ENCODE data around the gene GCLM.
A peak's percentile ranks its signal among the peaks of the same experiment; 100 is the strongest.
"Not testable (repeated sequence)": the region's sequence is repeated elsewhere in the genome, so short reads cannot be mapped to it uniquely, and the experiment has no call there.

Gene GCLM

DNA sequence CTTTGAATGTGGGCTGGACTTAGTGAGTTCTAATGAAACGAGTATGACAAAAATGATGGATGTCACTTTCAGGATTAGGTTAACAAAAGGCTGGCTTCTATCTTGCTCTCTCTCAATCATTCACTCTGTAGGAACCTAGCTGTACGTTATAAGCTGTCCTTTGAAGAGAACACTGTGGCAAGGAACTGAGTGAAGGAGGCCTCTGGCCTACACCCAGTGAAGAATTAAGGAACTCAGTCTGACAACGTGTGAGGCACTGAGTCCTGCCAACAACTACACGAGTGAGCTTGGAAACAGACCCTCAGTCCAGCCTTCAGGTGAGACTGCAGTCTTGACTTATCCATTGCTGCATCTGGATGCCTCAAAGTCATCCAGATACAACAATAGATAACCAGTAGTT, 27.0 kb downstream of the GCLM start:
- FAIRE-seq = no peak

DNA sequence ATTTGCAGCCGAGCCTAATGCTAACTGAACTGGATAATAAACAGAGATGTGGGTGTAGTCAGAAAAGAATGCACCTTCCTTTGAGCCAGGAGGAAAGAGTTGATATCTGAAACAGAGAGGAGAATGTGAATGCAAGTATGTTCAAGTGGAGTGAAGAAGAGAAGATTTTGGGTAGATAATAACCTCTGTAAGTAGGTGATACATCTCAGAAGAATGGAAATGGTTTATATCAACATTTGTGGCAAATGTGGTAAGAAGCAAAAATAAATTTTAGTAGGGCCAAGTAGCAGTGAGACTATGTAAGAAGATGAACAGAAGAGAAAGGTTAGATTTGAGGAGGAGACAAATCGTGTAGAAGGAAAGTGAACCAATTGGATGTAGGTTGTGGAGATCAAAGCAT, 28.5 kb downstream of the GCLM start:
- no peak for FAIRE-seq

- peak; percentile 39 for FAIRE-seq
These were observed 30.2 kb downstream of the GCLM start, which contains the start of gene DNTTIP2 for GRCh38 chr1:93878889-93879586. Gene DNTTIP2, minus strand, starts transcription at chr1:93879206. Its CDS starts 58 bp downstream, at chr1:93879148.

GRCh38 chr1:93878501-93878888, 30.7 kb downstream of the GCLM start:
- no peak for FAIRE-seq

DNA sequence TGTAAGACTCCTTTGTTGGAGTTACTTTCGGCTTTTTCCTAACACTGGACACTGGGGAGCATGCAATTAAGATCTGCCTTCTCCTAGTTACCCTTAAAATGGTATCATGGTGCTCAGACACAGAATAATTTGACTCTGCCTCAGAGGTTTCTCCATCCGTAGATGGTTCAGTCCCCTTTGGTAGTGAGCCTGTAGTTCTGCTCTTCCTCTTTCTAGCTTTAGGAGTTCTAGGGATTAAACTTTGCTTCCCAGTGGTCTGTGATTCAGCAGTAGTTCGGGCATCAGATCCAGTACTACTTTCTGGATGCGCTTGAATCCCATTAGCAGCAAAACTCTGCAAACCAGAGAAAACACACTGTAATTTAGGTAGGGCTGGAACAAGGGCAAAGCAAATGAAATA, 31.7 kb downstream of the GCLM start:
- no peak for FAIRE-seq

DNA sequence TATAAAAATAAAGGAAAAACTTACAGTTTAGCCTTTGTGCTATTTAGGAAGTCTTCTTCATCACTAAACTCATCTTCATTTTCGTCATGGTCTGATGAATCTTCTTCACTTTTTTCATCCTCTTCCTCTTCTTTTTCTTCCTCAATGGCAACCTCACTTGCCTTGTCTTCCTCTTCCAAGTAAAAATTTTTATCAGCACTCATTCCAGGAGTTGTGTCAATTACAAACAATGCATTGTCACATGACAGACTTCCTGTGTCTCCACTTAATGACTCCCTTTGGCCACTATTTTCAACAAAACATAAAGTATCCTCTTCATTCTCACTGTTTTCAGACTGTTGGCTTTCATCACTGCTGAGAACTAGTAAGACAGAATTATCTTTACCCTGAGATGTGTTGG, 33.0 kb downstream of the GCLM start:
- no peak for FAIRE-seq

GRCh38 chr1:93874025-93874651, 35.1 kb downstream of the GCLM start:
- FAIRE-seq = no peak

GRCh38 chr1:93871366-93871765, 37.9 kb downstream of the GCLM start:
- no peak for FAIRE-seq

DNA sequence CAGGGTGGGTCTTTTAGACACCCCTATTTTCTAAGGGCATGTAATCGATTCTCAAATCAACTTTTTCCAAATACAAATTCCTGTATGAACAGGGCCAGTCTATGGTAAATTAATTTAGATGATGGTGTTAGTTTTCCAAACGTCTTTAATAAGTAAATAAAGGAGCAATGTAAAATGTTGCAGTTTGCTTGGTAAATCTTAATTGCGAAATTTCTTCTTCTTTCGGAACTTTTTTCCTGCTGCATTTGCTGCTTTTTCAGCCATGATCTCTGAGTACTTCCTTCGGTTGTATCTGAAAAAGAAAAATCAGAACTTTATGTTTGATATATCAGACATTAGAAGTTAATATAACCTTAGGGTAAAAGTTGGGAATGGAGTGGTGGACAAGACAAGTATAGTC, 39.6 kb downstream of the GCLM start:
- FAIRE-seq = no peak

- not testable (repeated sequence) for FAIRE-seq
These were observed 40.7 kb downstream of the GCLM start for GRCh38 chr1:93868492-93868891.

DNA sequence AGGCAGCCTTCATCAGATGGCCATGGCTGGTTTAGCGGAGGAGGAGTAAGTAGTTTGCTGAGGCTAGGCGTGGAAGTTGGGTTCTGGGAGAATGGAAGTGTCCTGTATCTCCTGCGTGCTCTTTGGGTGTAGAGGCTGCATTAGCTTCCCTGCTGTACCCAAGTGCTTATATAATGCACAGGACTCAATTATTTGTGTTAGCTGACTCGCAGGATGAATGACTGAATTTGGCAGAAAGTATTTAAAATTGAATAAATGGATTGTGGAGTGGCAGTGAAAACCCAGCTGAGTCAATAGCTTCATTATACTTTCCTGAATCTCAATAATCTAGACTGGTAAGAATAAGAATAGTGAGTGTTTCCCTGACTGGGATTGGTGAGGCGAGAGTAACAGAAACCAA, 44.0 kb downstream of the GCLM start:
- no peak for FAIRE-seq

GRCh38 chr1:93864175-93864574, 45.1 kb downstream of the GCLM start:
- FAIRE-seq = no peak

DNA sequence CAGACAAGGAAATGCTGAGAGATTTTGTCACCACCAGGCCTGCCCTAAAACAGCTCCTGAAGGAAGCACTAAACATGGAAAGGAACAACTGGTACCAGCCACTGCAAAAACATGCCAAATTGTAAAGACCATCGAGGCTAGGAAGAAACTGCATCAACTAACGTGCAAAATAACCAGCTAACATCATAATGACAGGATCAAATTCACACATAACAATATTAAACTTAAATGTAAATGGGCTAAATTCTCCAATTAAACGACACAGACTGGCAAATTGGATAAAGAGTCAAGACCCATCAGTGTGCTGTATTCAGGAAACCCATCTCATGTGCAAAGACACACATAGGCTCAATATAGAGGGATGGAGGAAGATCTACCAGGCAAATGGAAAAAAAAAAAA, 51.6 kb downstream of the GCLM start:
- FAIRE-seq = not testable (repeated sequence)

GRCh38 chr1:93855983-93856382, 53.2 kb downstream of the GCLM start:
- FAIRE-seq = not testable (repeated sequence)

DNA sequence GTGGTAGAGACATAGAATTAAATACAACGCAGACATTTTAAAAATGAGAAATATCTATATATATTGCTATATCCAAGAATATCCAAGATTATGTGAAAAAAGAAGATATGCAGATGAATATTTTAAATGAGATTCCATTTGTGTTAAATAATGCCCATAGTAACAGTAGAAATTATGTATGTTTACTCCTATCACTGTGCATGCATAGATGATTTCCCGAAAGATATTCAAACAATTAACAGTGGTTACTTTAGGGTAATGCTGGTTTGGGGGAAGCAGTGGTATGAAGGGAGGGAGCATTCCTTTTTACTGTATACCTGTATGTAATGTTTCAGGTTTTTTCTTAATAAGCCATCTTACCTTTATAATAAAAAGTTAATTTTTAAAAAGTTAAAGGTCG, 55.3 kb downstream of the GCLM start:
- no peak for FAIRE-seq

DNA sequence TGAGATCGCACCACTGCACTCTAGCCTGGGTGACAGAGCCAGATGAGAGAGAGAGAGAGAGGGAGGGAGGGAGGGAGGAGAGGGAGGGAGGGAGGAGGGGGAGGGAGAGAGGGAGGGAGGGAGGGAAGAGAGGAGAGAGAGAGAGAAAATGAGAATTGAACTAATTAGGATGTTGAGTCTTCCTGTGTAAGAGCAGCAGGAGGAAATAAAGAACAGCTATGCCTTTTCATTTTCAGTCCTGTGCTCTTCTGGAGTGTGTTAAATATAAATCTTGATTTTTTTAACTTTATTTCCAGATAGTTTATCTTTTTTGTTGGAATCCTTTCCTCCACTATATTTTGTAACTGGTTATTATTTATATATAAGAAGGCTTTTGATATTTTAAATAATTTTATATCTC, 57.4 kb downstream of the GCLM start:
- no peak for FAIRE-seq

DNA sequence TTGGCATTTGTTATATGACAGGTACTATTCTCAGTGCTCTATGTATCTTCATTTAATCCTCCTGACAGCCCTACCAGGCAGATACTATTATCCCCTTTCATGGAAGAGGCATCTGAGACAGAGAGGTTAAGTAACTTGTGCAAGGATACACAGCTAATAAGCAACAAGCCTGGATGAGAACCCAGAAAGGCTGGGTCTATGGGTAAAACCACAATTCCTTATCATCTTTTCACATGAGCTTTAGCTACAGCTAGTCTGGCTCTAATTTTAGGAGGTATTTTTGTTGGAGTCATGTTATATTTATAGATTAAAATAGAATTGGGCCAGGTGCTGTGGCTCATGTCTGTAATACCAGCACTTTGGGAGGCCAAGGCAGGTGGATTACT, 57.9 kb downstream of the GCLM start:
- FAIRE-seq = no peak

DNA sequence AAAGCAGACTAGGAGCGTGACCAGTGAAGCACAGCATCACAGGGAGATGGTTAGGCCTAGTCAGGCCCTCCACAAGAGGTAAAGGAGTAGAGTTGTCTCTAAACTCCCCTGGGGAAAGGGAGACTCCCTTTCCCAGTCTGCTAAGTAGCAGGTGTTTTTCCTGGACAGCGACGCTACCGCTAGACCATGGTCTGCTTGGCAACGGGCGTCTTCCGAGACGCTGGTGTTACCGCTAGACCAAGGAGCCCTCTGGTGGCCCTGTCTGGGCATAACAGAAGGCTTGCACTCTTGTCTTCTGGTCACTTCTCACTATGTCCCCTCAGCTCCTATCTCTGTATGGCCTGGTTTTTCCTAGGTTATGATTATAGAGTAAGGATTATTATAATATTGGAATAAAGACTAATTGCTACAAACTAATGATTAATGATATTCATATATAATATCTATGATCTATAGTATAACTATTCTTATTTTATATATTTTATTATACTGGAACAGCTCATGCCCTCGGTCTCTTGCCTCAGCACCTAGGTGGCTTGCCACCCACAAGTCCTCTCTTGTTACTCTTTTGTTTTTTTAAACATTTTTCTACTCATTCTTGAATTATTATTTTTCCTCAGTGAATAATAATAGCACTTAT, 58.4 kb downstream of the GCLM start:
- not testable (repeated sequence) for FAIRE-seq

GRCh38 chr1:93848350-93848883, 60.8 kb downstream of the GCLM start:
- FAIRE-seq = no peak

DNA sequence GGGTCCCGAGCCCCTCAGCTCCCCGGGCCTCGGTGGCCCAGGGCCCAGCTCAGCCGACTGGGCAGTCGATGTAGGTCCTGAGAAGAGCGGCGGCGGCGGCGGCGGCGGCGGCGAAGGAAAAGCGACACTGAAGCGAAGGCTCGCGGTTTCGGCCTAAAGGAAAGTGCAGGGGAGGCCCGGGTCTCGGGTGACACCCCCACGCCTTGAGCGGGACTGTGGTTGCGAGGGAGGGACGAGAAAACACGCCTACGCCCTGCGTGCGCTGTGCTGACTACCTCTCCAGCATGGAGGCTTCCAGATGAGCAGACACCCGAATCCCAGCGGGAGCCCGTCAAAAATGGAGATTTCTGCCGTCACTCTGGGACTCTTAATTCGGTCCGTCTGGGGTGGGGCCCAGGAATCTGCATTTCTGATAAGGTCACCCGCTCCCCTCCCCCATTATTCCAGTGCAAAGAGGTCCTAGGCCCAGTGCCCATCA, 61.4 kb downstream of the GCLM start:
- FAIRE-seq = no peak

DNA sequence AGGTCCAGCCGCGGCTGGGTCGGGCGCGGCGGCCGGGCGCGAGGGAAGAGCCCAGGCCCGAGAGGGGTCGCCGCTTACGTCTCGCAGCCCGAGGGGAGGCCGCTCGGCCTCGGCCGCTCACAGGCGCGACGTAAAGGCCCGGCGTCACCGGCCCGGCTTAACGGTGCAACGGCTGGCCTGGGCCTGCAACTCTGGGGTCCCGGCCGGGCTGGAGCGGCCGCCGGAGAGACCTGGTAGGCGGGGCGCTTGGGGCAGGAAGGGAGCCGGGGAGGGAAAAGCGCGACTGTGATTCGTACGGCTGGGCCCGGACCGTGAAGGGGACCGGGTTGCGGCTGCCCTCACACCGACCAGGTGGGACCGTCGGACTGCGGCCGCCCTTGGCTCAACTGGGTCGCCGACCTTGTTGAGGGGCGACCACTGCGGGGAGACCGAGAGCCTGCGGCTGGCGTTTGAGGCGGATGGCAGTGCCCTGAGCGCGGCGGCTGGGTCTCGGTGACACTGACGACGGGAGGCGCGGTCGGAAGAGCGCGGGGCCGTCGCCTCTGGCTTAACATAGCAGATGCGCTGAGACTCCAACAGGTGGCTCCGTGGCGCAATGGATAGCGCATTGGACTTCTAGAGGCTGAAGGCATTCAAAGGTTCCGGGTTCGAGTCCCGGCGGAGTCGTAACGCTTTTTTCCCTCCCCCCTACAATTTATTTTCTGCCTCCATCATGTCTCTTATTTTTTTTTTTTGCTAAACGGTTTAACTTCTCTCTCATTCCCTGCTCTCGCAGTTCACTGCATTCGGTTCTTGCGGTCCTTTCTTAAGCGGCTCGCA, 62.0 kb downstream of the GCLM start:
- FAIRE-seq = no peak

DNA sequence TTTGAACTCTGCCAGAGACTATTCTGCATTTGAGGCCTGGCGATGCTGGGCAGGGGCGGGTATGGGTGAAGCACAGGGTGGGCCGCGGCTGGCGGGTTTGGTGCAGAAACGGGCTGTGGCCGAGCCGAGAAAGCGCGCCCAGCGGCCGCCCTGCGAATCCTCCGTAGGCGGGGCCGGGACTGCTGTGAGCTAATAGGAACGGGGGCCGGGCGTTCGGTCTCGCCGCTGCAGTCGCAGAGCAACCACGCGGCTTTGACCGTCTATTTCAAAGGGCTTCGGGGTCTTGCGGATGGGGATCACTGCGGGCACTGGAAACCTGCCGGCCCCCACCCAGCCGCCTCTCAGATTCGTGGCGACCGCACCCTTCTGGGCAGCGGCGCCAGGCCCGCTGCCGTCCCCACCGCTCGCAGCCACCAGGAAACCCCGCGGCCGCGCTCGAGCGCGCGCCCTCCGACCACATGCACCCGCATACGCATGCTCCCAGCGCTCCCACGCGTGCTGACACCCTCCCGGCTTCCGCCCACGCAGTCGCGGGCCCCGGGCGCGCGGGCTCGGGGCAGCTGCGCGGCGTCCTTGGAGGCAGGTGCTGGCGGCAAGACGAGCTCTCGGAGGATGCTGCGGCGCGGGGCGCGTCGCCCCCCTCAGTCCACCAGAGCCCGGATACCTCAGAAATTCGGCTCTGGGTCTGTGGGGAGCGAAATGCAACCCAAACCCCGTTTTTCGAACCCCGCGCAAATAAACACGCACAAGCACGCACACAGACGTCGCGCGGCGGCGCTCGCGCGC, 62.8 kb downstream of the GCLM start:
- FAIRE-seq = no peak

All from endometrium (tissue), 2 donors.